Mammary epithelial cell (primary cell): ENCODE results near the gene C2CD4C.

Experiments
- CTCF ChIP-seq, 2 donors: IDR thresholded peaks in 1 of 2; conservative IDR thresholded peaks in 1 of 2; 2 replicates each; pipeline ENCODE4 v1.5.1; 2011 to 2012; ENCODE audit warnings: inconsistent platforms in 2 of 2, low read length in 2 of 2, mild to moderate bottlenecking in 2 of 2, control low read depth in 1 of 2, low read depth in 1 of 2; ENCODE audit not compliant: insufficient read depth in 1 of 2; ENCODE audit errors: extremely low read depth in 1 of 2
- EZH2 ChIP-seq: IDR thresholded peaks from 2 replicates; pipeline ENCODE4 v1.6.1; 2012; ENCODE audit warnings: low read length, inconsistent platforms, borderline replicate concordance

- TF ChIP-seq CTCF (conservative IDR thresholded peaks at IDR 0.05 in 1 of 2, IDR thresholded peaks at IDR 0.05 in 1 of 2; ENCODE audit: extremely low read depth in 1 of 2, insufficient read depth in 1 of 2, low read depth in 1 of 2, low read length in 2 of 2), result no peak
- TF ChIP-seq EZH2, result no peak
Observed at GRCh38 chr19:452829-453228, 43.9 kb upstream of the C2CD4C start.
